HepG2 (cell line): ENCODE data around the gene MCC. TPM values are rescaled to one million over a fixed set of nuclear protein-coding genes. Genes with fewer than 3 reads are reported as not detected.

Experiments used
- ATAC-seq: fragments of 200-7000 bp; cut with Tn5 transposase; 3 replicates; pipeline ENCODE4 v1.9.1; 2020; ENCODE audit warnings: mild to moderate bottlenecking, moderate library complexity
- BruUV-seq: library from RNA; stranded (reverse); fragments of 400-500 nt; replicated peaks from 2 replicates; lab custom pipeline; 2021; lab: Mats Ljungman, UMichigan
- CTCF ChIA-PET: fragments of 300-600 bp; formaldehyde crosslinking; extraction: SDS; loops from one replicate; lab custom pipeline; 2021; ENCODE audit warnings: low total read pairs, inconsistent platforms, low intra/inter-chr PET ratio; lab: Yijun Ruan, JAX
- POLR2A ChIA-PET: fragments of 350-600 bp; sonication (Branson Sonifier 250); formaldehyde crosslinking; loops from one replicate; lab custom pipeline; 2020; ENCODE audit warnings: antibody characterized with exemption, inconsistent platforms; lab: Yijun Ruan, JAX
- DNase-seq: peaks from one replicate; pipeline ENCODE4 v3.0.0-alpha.2; 2015; ENCODE audit warnings: low spot score
- FAIRE-seq: peaks from 3 replicates; lab custom pipeline; 2011; peaks lifted over from hg19 to GRCh38; lab: Jason Lieb, UNC
- H2AFZ ChIP-seq: one replicate; pipeline ENCODE4 v1.6.1; 2011; ENCODE audit warnings: low read length, inconsistent platforms
- H3K27ac ChIP-seq: fragments of 300-600 bp; 3 replicates; pipeline ENCODE4 v1.8.0; 2011; ENCODE audit warnings: mixed run types, mild to moderate bottlenecking, mixed read lengths, low read length, inconsistent platforms; ENCODE audit not compliant: insufficient read depth; ENCODE audit errors: extremely low read length
- H3K27me3 ChIP-seq, 2 experiments: fragments of 200-600 bp in 1 of 2; 2 replicates in 1 of 2; 3 replicates in 1 of 2; pipeline versions ENCODE4 v1.6.0 to v1.8.0; 2011; ENCODE audit warnings: low read length in 2 of 2, mild to moderate bottlenecking in 2 of 2, moderate library complexity in 2 of 2, inconsistent platforms in 1 of 2; ENCODE audit not compliant: insufficient read depth in 2 of 2, control insufficient read depth in 1 of 2
- H3K36me3 ChIP-seq, 2 experiments: fragments of 200-600 bp in 1 of 2; replicated peaks in 1 of 2; 2 replicates in 1 of 2; 3 replicates in 1 of 2; pipeline versions ENCODE4 v1.5.1 to v1.8.0; 2011; ENCODE audit warnings: low read length in 2 of 2, inconsistent platforms in 1 of 2; ENCODE audit not compliant: insufficient read depth in 2 of 2, control insufficient read depth in 1 of 2
- H3K4me1 ChIP-seq: 2 replicates; pipeline ENCODE4 v1.5.1; 2012; ENCODE audit warnings: low read length, inconsistent platforms; ENCODE audit not compliant: insufficient read depth
- H3K4me2 ChIP-seq: 2 replicates; pipeline ENCODE4 v1.6.0; 2011; ENCODE audit warnings: low read depth, low read length, inconsistent platforms
- H3K4me3 ChIP-seq, 3 experiments: fragments of 200-600 bp in 1 of 3; sonication (generic), shearing (Covaris generic) in 1 of 3; replicated peaks in 1 of 3; 2 replicates each; pipeline ENCODE4 v1.5.1; 2011 to 2016; ENCODE audit warnings: low read length in 3 of 3, inconsistent platforms in 2 of 3, low read depth in 2 of 3, mild to moderate bottlenecking in 2 of 3, control low read depth in 1 of 3, mixed read lengths in 1 of 3; ENCODE audit not compliant: insufficient read depth in 1 of 3
- H3K79me2 ChIP-seq: one replicate; pipeline ENCODE4 v1.6.1; 2011; ENCODE audit warnings: low read length, inconsistent platforms; ENCODE audit not compliant: insufficient read depth
- H3K9ac ChIP-seq: 2 replicates; pipeline ENCODE4 v1.6.0; 2011; ENCODE audit warnings: mild to moderate bottlenecking, low read depth, low read length, inconsistent platforms; ENCODE audit not compliant: insufficient read depth
- H3K9me3 ChIP-seq: 2 replicates; pipeline ENCODE4 v1.5.1; 2012; ENCODE audit warnings: mild to moderate bottlenecking, low read length
- H4K20me1 ChIP-seq: 2 replicates; pipeline ENCODE4 v1.6.0; 2011; ENCODE audit warnings: inconsistent platforms, mild to moderate bottlenecking, low read length, moderate library complexity; ENCODE audit not compliant: insufficient read depth
- AGO2 ChIP-seq: fragments of 200-400 bp; formaldehyde crosslinking; optimal IDR thresholded peaks from 2 replicates; pipeline ENCODE3; 2017; ENCODE audit warnings: mild to moderate bottlenecking, low read depth, low read length, moderate library complexity
- DZIP1 ChIP-seq: sonication (generic); formaldehyde crosslinking; IDR thresholded peaks from 2 replicates; pipeline ENCODE4 v1.5.0; 2020; ENCODE audit warnings: mild to moderate bottlenecking, missing genetic modification reagents
- FOXO1 ChIP-seq: sonication (generic); formaldehyde crosslinking; IDR thresholded peaks from 2 replicates; pipeline ENCODE4 v1.4.0; 2020; ENCODE audit warnings: missing genetic modification reagents
- ZNF124 ChIP-seq: sonication (generic); formaldehyde crosslinking; IDR thresholded peaks from 2 replicates; pipeline ENCODE4 v1.4.0; 2020; ENCODE audit warnings: missing genetic modification reagents
- ZNF850 ChIP-seq: sonication (generic); formaldehyde crosslinking; conservative IDR thresholded peaks from 2 replicates; pipeline ENCODE4 v1.9.0; 2021; ENCODE audit warnings: mild to moderate bottlenecking, missing genetic modification reagents
- WGBS: methylation state at CpG from one replicate; pipeline ENCODE4 v1.1.6; 2017; ENCODE audit warnings: low lambda C conversion rate; 5-methylcytosine and 5-hydroxymethylcytosine counted together
- in situ Hi-C: cut with HindIII; loops from 2 replicates; pipeline ENCODE4 v1.10.0; 2017; ENCODE audit warnings: low pct_unique_long_range_greater_than_20kb; ENCODE audit not compliant: extremely low pct_ligation_motif_present
- intact Hi-C: fragments of 100-400 bp; cut with micrococcal nuclease; formaldehyde crosslinking; loops from one replicate; pipeline ENCODE4 v1.10.0; 2022; ENCODE audit not compliant: unreplicated experiment
- polyA plus RNA-seq, 8 experiments: library from polyadenylated mRNA; depleted of rRNA in 3 of 8; stranded (reverse) in 7 of 8; unstranded in 1 of 8; fragments of >200 nt; fragmentation: Illumina TruSeq in 4 of 8; extraction: Trizol in 4 of 8; gene quantifications; 2 replicates each; pipeline versions ENCODE4 v1.2.1 to v1.2.3, GENCODE V29; 2011 to 2016; ENCODE audit warnings: low read depth in 4 of 8, missing spikeins in 1 of 8, mixed read lengths in 1 of 8; ENCODE audit not compliant: insufficient read depth in 1 of 8
- total RNA-seq, 5 experiments: library from RNA; depleted of rRNA; stranded (reverse); fragments of >200 nt; fragmentation: Illumina TruSeq; extraction: Trizol; gene quantifications; 2 replicates each; pipeline ENCODE4 v1.2.3, GENCODE V29; 2016; ENCODE audit warnings: low read depth in 1 of 5

Gene MCC
- total and polyA plus RNA-seq, 2 of the 13 experiments (the other 11 are each of a cell fraction or from before 2014, with no cell fraction given), result 0.55 to 2.4 TPM

- DNase-seq (no peak), FAIRE-seq (no peak), ATAC-seq (no peak)
- CTCF ChIA-PET, result no interaction called here
- intact Hi-C loops, result no loop called here
- POLR2A ChIA-PET, result no interaction called here
- H3K9ac ChIP-seq, result no peak overlapping the region
- H3K27ac ChIP-seq, result no peak overlapping the region
- WGBS, result 53% methylated on average over 4 of the region's 4 CpGs
- no peak overlapping the region for H3K4me2 ChIP-seq
- H3K36me3 ChIP-seq, result no peaks in the 10 kb centered on the region
- peaks cover 0 to 5% of the 10 kb centered on the region in 2 experiments; a peak in 1 of 5 replicates for H3K27me3 ChIP-seq
- H3K4me3 ChIP-seq, result no peak overlapping the region
- TF ChIP-seq DZIP1 (CRISPR knock-in tag) (no peak), ZNF124 (CRISPR knock-in tag) (no peak), AGO2 (no peak)
- H3K4me1 ChIP-seq, result no peaks in the 10 kb centered on the region
- no peak overlapping the region for H2AFZ ChIP-seq
- no TSS peak for BruUV-seq
- in situ Hi-C loops, result no loop called here
- H3K79me2 ChIP-seq, result no peaks in the 10 kb centered on the region
- H4K20me1 ChIP-seq, result no peaks in the 10 kb centered on the region
- no peaks in the 10 kb centered on the region for H3K9me3 ChIP-seq
These were observed 252.4 kb downstream of the MCC start for GRCh38 chr5:113235884-113236283.

- no peaks in the 10 kb centered on the region for H4K20me1 ChIP-seq
- CTCF ChIA-PET, result no interaction called here
- FAIRE-seq, result no peak
- no peak overlapping the region for H3K4me3 ChIP-seq
- POLR2A ChIA-PET, result no interaction called here
- TF ChIP-seq FOXO1 (CRISPR knock-in tag) (no peak), ZNF850 (CRISPR knock-in tag) (no peak)
- TF ChIP-seq, all 625 proteins: peak for 0
- ATAC-seq, result no peak
- intact Hi-C loops (no loop called here), in situ Hi-C loops (no loop called here)
- Histone ChIP-seq H3K27ac (no peak overlapping the region), H3K27me3 (peaks cover 0 to 4% of the 10 kb centered on the region in 2 experiments; a peak in 1 of 5 replicates), H3K9ac (no peak overlapping the region), H3K9me3 (no peaks in the 10 kb centered on the region), H3K79me2 (no peaks in the 10 kb centered on the region), H3K36me3 (no peaks in the 10 kb centered on the region), H3K4me2 (no peak overlapping the region), H2AFZ (no peak overlapping the region), H3K4me1 (no peaks in the 10 kb centered on the region)
- no peak for DNase-seq
- BruUV-seq, result no TSS peak
- 4% methylated on average over 1 of the region's 1 CpG for WGBS
These were observed 253.7 kb downstream of the MCC start for GRCh38 chr5:113234546-113234945.
